GM10847 (cell line): ENCODE data around the gene PLEKHA5.

Experiments
- POLR2A ChIP-seq: IDR thresholded peaks from 2 replicates; pipeline ENCODE4 v1.6.1; 2011; ENCODE audit not compliant: insufficient read length; ENCODE audit errors: extremely low read depth

The PLEKHA5 gene

GRCh38 chr12:19120795-19121194 is 8.7 kb upstream of the PLEKHA5 start:
- TF ChIP-seq POLR2A = no peak

- TF ChIP-seq POLR2A = no peak
These were observed 8.0 kb upstream of the PLEKHA5 start for GRCh38 chr12:19121449-19122018.

- no peak for TF ChIP-seq POLR2A
These were observed 4.2 kb upstream of the PLEKHA5 start for GRCh38 chr12:19125325-19125724.

GRCh38 chr12:19127270-19127669 is 2.3 kb upstream of the PLEKHA5 start:
- no peak for TF ChIP-seq POLR2A

- TF ChIP-seq POLR2A = no peak
These were observed 1.0 kb upstream of the PLEKHA5 start for GRCh38 chr12:19128485-19128884.

- TF ChIP-seq POLR2A = no peak
These were observed 429 bp upstream of the PLEKHA5 start for GRCh38 chr12:19129122-19129485.

GRCh38 chr12:19130224-19131024 is 891 bp downstream of the PLEKHA5 start:
- TF ChIP-seq POLR2A = no peak

GRCh38 chr12:19131025-19131444 is 1.5 kb downstream of the PLEKHA5 start:
- TF ChIP-seq POLR2A = no peak

GRCh38 chr12:19138551-19138950 is 9.0 kb downstream of the PLEKHA5 start:
- no peak for TF ChIP-seq POLR2A

GRCh38 chr12:19138956-19139355 is 9.4 kb downstream of the PLEKHA5 start:
- no peak for TF ChIP-seq POLR2A

GRCh38 chr12:19139615-19140194 is 10.2 kb downstream of the PLEKHA5 start:
- TF ChIP-seq POLR2A = no peak

- TF ChIP-seq POLR2A = no peak
These were observed 11.1 kb downstream of the PLEKHA5 start for GRCh38 chr12:19140381-19141236.

GRCh38 chr12:19142499-19142898 is 13.0 kb downstream of the PLEKHA5 start:
- TF ChIP-seq POLR2A = no peak

- TF ChIP-seq POLR2A = no peak
These were observed 14.8 kb downstream of the PLEKHA5 start for GRCh38 chr12:19144287-19144686.

- TF ChIP-seq POLR2A = no peak
These were observed 15.5 kb downstream of the PLEKHA5 start for GRCh38 chr12:19144985-19145384.
